ENCODE measurements around the gene MYBPHL.
A peak's percentile ranks its signal among the peaks of the same experiment; 100 is the strongest.

The MYBPHL gene

GRCh38 chr1:109263597-109264378 lies 43.0 kb downstream of the MYBPHL start:
- CTCF ChIA-PET: interaction anchor here (0.6 to 1.5 kb wide), 14 partner anchors 10 to 268 kb away, joined by 3 to 13 read pairs (median 3); partner anchors contain the start of genes CELSR2 and SORT1
- TF ChIP-seq CTCF (conservative IDR thresholded peaks at IDR 0.05; ENCODE audit: low read depth): peak; percentile 97
- POLR2A ChIA-PET (ENCODE audit: low non-redundant PET): no interaction called here
- H3K27ac ChIP-seq: peak overlapping the region; percentile 92
- DNase-seq (ENCODE audit: low spot score): peak; percentile 86

- no peak for DNase-seq (ENCODE audit: low spot score)
- POLR2A ChIA-PET (ENCODE audit: low non-redundant PET): no interaction called here
- no peak for TF ChIP-seq CTCF (conservative IDR thresholded peaks at IDR 0.05; ENCODE audit: low read depth)
- peak overlapping the region; percentile 92 for H3K27ac ChIP-seq
- CTCF ChIA-PET: interaction anchor here (0.7 to 1.0 kb wide), 4 partner anchors 24 to 269 kb away, joined by 3 to 5 read pairs (median 4); no protein-coding TSS in a partner anchor
Observed at GRCh38 chr1:109263234-109263596, 43.6 kb downstream of the MYBPHL start.

GRCh38 chr1:109262231-109263055 lies 44.4 kb downstream of the MYBPHL start:
- POLR2A ChIA-PET (ENCODE audit: low non-redundant PET): no interaction called here
- H3K27ac ChIP-seq: peak overlapping the region; percentile 92
- CTCF ChIA-PET: interaction anchor here (0.7 to 1.0 kb wide), 2 partner anchors 110 to 127 kb away, joined by 4 to 5 read pairs; no protein-coding TSS in a partner anchor
- no peak for DNase-seq (ENCODE audit: low spot score)
- no peak for TF ChIP-seq CTCF (conservative IDR thresholded peaks at IDR 0.05; ENCODE audit: low read depth)

GRCh38 chr1:109261578-109261977 lies 45.2 kb downstream of the MYBPHL start:
- H3K27ac ChIP-seq: peak overlapping the region; percentile 92
- ChIA-PET CTCF (no interaction called here), POLR2A (ENCODE audit: low non-redundant PET) (no interaction called here)
- DNase-seq (ENCODE audit: low spot score): no peak
- no peak for TF ChIP-seq CTCF (conservative IDR thresholded peaks at IDR 0.05; ENCODE audit: low read depth)

- CTCF ChIA-PET: interaction anchor here (0.7 to 0.8 kb wide), 2 partner anchors 60 to 99 kb away, joined by 3 to 4 read pairs; no protein-coding TSS in a partner anchor
- H3K27ac ChIP-seq: peak overlapping the region; percentile 92
- POLR2A ChIA-PET (ENCODE audit: low non-redundant PET): no interaction called here
- no peak for TF ChIP-seq CTCF (conservative IDR thresholded peaks at IDR 0.05; ENCODE audit: low read depth)
- no peak for DNase-seq (ENCODE audit: low spot score)
Observed at GRCh38 chr1:109261006-109261405, 45.8 kb downstream of the MYBPHL start.
